ENCODE data around the gene TRIB2.

The TRIB2 gene

DNA sequence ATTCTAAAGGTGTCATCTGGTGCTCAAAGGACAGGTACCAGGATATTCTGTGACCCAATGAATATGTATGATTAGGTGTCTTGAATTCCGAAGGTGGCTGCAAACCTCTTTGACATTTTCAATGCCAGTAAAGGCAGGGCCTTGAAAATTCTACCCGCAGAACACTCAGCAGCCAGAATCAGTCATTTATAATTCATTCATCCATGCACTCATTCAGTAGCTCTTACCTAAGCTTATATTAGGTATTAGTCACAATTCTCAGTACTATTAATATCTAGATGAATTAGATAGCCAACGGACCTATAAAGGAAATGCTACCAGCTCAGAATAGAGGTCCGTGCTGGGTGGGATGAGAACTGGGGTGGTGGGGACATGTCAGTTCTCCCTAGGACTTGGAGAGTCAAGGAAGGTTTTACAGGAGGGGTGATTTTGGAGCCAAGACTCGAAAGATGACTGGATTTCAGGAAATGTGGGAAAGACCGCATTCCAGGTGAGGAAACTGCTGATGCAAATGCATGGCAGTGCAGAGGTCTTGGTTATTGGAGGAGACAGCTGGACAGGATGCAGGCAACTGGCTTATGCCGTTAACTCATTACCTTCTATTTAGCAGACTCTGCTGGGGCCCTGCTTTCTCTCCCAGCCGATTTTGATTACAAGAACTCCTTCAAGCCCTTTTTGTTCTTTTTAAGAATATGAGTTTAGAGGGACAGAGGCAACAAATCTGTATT, 7.2 kb downstream of the TRIB2 start:
- CTCF ChIA-PET = interaction anchor here (1.3 kb wide), 1 partner anchor 207 kb away, joined by 3 read pairs; no protein-coding TSS in a partner anchor
- WGBS (ENCODE audit: insufficient coverage) = 97% methylated on average over 6 of the region's 8 CpGs
- Histone ChIP-seq H3K36me3 (ENCODE audit: control insufficient read depth in 4 of 4, insufficient read depth in 4 of 4, low read length in 3 of 4) (no peaks in the 10 kb centered on the region), H3K4me3 (ENCODE audit: control insufficient read depth in 1 of 7, extremely low read depth in 1 of 7, insufficient read depth in 4 of 7, low read depth in 2 of 7, low read length in 6 of 7) (no peak overlapping the region), H3K4me1 (ENCODE audit: control extremely low read depth in 1 of 4, control insufficient read depth in 4 of 4, insufficient read depth in 4 of 4, low read length in 3 of 4) (peaks cover under 1 to 18% (median 9%) of the 10 kb centered on the region in 4 experiments), H3K9me3 (ENCODE audit: control extremely low read depth in 1 of 5, control insufficient read depth in 4 of 5, insufficient read depth in 2 of 5, low read depth in 1 of 5, low read length in 4 of 5) (no peaks in the 10 kb centered on the region), H3K27ac (ENCODE audit: insufficient read depth in 1 of 2, low read depth in 1 of 2, low read length in 2 of 2, poor library complexity in 1 of 2, severe bottlenecking in 2 of 2) (no peak overlapping the region), H3K27me3 (replicated peaks in 2 of 5; ENCODE audit: control insufficient read depth in 4 of 5, insufficient read depth in 5 of 5, low read length in 4 of 5) (peaks cover 0 to 56% (median 21%) of the 10 kb centered on the region in 5 experiments)
- POLR2A ChIA-PET = no interaction called here
- DNase-seq = no peak

DNA sequence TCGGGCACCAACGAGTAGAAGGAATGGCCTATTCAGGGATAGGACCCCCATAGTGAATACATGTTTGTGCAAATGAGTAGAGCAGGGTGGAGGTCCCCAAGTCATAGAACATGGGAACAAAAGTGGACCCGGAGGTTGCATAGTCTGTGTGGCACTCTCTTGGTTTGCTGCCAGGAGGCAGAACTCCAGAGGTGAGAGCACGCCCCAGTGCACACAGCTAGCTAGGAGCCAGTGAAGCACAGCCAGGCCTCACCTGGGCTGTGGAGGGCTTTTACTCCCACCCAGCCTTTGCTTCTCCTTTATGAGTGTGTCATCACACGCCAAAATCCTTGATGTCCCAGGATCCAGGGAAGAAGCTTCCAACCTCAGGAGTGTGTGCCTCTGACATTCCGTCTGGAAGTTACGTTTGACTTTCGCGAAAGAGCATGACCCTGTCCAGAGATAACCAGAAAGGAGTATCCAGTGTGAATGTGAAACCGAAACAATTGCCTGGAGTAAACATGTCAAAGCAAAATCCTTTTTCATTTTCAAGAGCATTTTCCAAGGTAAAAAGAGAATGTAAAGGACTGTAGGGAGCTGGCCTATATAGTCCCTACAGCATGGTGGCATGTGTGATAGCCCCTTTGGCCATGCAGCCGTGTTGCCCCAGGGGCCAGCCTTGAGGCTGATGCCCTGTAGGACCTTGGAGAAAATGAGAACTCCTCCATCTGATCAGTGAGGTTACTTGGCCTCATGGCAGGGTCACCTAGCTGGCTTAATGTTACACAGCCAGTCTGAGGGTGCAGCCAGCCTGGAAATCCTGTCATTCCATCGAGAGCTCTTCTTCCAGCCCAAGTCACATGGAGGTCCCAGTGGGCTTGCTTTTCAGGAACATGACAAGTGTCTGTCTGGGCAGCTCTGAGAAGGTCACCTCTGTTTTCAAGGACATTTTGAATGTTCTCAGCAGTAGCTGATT, 8.8 kb downstream of the TRIB2 start:
- no peaks in the 10 kb centered on the region for H3K36me3 ChIP-seq (ENCODE audit: control insufficient read depth in 4 of 4, insufficient read depth in 4 of 4, low read length in 3 of 4)
- POLR2A ChIA-PET = no interaction called here

GRCh38 chr2:12726271-12726670, 9.5 kb downstream of the TRIB2 start:
- H3K9me3 ChIP-seq (ENCODE audit: control extremely low read depth in 1 of 5, control insufficient read depth in 4 of 5, insufficient read depth in 2 of 5, low read depth in 1 of 5, low read length in 4 of 5) = no peaks in the 10 kb centered on the region

More for the DNA sequence above, 8.8 kb downstream of the TRIB2 start:
- no peak for DNase-seq
- WGBS (ENCODE audit: insufficient coverage) = 96% methylated on average over 12 of the region's 12 CpGs
- CTCF ChIA-PET = interaction anchor here (1.1 to 1.4 kb wide), 2 partner anchors 136 to 281 kb away, joined by 3 read pairs; no protein-coding TSS in a partner anchor
- Histone ChIP-seq H3K9me3 (ENCODE audit: control extremely low read depth in 1 of 5, control insufficient read depth in 4 of 5, insufficient read depth in 2 of 5, low read depth in 1 of 5, low read length in 4 of 5) (no peaks in the 10 kb centered on the region), H3K4me1 (ENCODE audit: control extremely low read depth in 1 of 4, control insufficient read depth in 4 of 4, insufficient read depth in 4 of 4, low read length in 3 of 4) (peaks cover 2 to 12% (median 7%) of the 10 kb centered on the region in 4 experiments), H3K27me3 (replicated peaks in 2 of 5; ENCODE audit: control insufficient read depth in 4 of 5, insufficient read depth in 5 of 5, low read length in 4 of 5) (peaks cover 0 to 39% (median 11%) of the 10 kb centered on the region in 5 experiments), H3K4me3 (ENCODE audit: control insufficient read depth in 1 of 7, extremely low read depth in 1 of 7, insufficient read depth in 4 of 7, low read depth in 2 of 7, low read length in 6 of 7) (no peak overlapping the region), H3K27ac (ENCODE audit: insufficient read depth in 1 of 2, low read depth in 1 of 2, low read length in 2 of 2, poor library complexity in 1 of 2, severe bottlenecking in 2 of 2) (no peak overlapping the region)

GRCh38 chr2:12727065-12727464, 10.3 kb downstream of the TRIB2 start:
- H3K4me1 ChIP-seq (ENCODE audit: control extremely low read depth in 1 of 4, control insufficient read depth in 4 of 4, insufficient read depth in 4 of 4, low read length in 3 of 4) = peaks cover 2 to 12% (median 7%) of the 10 kb centered on the region in 4 experiments
- no peak overlapping the region for H3K27ac ChIP-seq (ENCODE audit: insufficient read depth in 1 of 2, low read depth in 1 of 2, low read length in 2 of 2, poor library complexity in 1 of 2, severe bottlenecking in 2 of 2)
- H3K36me3 ChIP-seq (ENCODE audit: control insufficient read depth in 4 of 4, insufficient read depth in 4 of 4, low read length in 3 of 4) = no peaks in the 10 kb centered on the region
- ChIA-PET CTCF (no interaction called here), POLR2A (no interaction called here)
- WGBS (ENCODE audit: insufficient coverage) = 96% methylated on average over 4 of the region's 6 CpGs
- no peak for DNase-seq
- H3K27me3 ChIP-seq (replicated peaks in 2 of 5; ENCODE audit: control insufficient read depth in 4 of 5, insufficient read depth in 5 of 5, low read length in 4 of 5) = peaks cover 0 to 24% (median 7%) of the 10 kb centered on the region in 5 experiments
- no peak overlapping the region for H3K4me3 ChIP-seq (ENCODE audit: control insufficient read depth in 1 of 7, extremely low read depth in 1 of 7, insufficient read depth in 4 of 7, low read depth in 2 of 7, low read length in 6 of 7)
- no peaks in the 10 kb centered on the region for H3K9me3 ChIP-seq (ENCODE audit: control extremely low read depth in 1 of 5, control insufficient read depth in 4 of 5, insufficient read depth in 2 of 5, low read depth in 1 of 5, low read length in 4 of 5)

More at GRCh38 chr2:12726271-12726670, 9.5 kb downstream of the TRIB2 start:
- ChIA-PET POLR2A (no interaction called here), CTCF (interaction anchor here (1.4 kb wide), 1 partner anchor 281 kb away, joined by 3 read pairs; no protein-coding TSS in a partner anchor)
- Histone ChIP-seq H3K36me3 (ENCODE audit: control insufficient read depth in 4 of 4, insufficient read depth in 4 of 4, low read length in 3 of 4) (no peaks in the 10 kb centered on the region), H3K4me1 (ENCODE audit: control extremely low read depth in 1 of 4, control insufficient read depth in 4 of 4, insufficient read depth in 4 of 4, low read length in 3 of 4) (peaks cover 2 to 12% (median 7%) of the 10 kb centered on the region in 4 experiments), H3K27ac (ENCODE audit: insufficient read depth in 1 of 2, low read depth in 1 of 2, low read length in 2 of 2, poor library complexity in 1 of 2, severe bottlenecking in 2 of 2) (no peak overlapping the region), H3K4me3 (ENCODE audit: control insufficient read depth in 1 of 7, extremely low read depth in 1 of 7, insufficient read depth in 4 of 7, low read depth in 2 of 7, low read length in 6 of 7) (no peak overlapping the region), H3K27me3 (replicated peaks in 2 of 5; ENCODE audit: control insufficient read depth in 4 of 5, insufficient read depth in 5 of 5, low read length in 4 of 5) (peaks cover 0 to 32% (median 11%) of the 10 kb centered on the region in 5 experiments)
- peak in 1 of 3 donors; percentile 45 for DNase-seq
- WGBS (ENCODE audit: insufficient coverage) = no CpG with 5 or more reads among the region's 2 CpGs

- 82% methylated on average over 5 of the region's 5 CpGs for WGBS (ENCODE audit: insufficient coverage)
- no peak for DNase-seq
- H3K27ac ChIP-seq (ENCODE audit: insufficient read depth in 1 of 2, low read depth in 1 of 2, low read length in 2 of 2, poor library complexity in 1 of 2, severe bottlenecking in 2 of 2) = no peak overlapping the region
- peaks cover 0 to 20% (median 7%) of the 10 kb centered on the region in 5 experiments for H3K27me3 ChIP-seq (replicated peaks in 2 of 5; ENCODE audit: control insufficient read depth in 4 of 5, insufficient read depth in 5 of 5, low read length in 4 of 5)
- POLR2A ChIA-PET = no interaction called here
- H3K4me3 ChIP-seq (ENCODE audit: control insufficient read depth in 1 of 7, extremely low read depth in 1 of 7, insufficient read depth in 4 of 7, low read depth in 2 of 7, low read length in 6 of 7) = no peak overlapping the region
- CTCF ChIA-PET = no interaction called here
- no peaks in the 10 kb centered on the region for H3K9me3 ChIP-seq (ENCODE audit: control extremely low read depth in 1 of 5, control insufficient read depth in 4 of 5, insufficient read depth in 2 of 5, low read depth in 1 of 5, low read length in 4 of 5)
- no peaks in the 10 kb centered on the region for H3K36me3 ChIP-seq (ENCODE audit: control insufficient read depth in 4 of 4, insufficient read depth in 4 of 4, low read length in 3 of 4)
- H3K4me1 ChIP-seq (ENCODE audit: control extremely low read depth in 1 of 4, control insufficient read depth in 4 of 4, insufficient read depth in 4 of 4, low read length in 3 of 4) = peaks cover 2 to 12% (median 7%) of the 10 kb centered on the region in 4 experiments
These were observed 10.9 kb downstream of the TRIB2 start for GRCh38 chr2:12727641-12728040.

DNA sequence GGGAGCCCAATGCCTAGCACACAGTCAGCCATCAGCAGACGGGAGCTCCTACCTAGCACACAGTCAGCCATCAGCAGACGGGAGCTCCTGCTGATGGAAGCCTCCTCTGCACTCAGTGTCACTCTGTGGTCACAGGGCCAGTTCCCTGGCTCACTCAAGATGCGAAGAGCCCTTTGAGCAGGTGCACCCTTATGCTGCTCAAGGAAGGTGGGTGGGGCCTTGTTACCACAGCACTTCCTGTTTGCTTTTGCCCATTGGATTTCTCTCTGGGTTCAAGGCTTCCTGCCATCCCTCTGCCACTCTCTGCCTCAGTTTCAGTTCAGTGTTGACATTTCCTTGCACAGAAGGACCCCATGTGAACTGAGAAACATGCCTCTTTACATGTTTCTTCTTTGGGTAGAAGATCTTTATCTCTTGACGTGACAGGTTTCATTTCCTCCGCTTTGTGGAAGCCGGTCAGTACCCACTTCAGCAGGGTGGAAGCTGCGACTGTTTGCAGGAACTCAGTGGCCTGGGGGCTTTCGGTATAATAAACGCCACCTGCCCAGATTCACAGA, 11.6 kb downstream of the TRIB2 start:
- ChIA-PET POLR2A (no interaction called here), CTCF (interaction anchor here (1.0 to 1.2 kb wide), 2 partner anchors 10 to 203 kb away, joined by 3 read pairs; no protein-coding TSS in a partner anchor)
- Histone ChIP-seq H3K4me3 (ENCODE audit: control insufficient read depth in 1 of 7, extremely low read depth in 1 of 7, insufficient read depth in 4 of 7, low read depth in 2 of 7, low read length in 6 of 7) (no peak overlapping the region), H3K4me1 (ENCODE audit: control extremely low read depth in 1 of 4, control insufficient read depth in 4 of 4, insufficient read depth in 4 of 4, low read length in 3 of 4) (peaks cover 2 to 12% (median 7%) of the 10 kb centered on the region in 4 experiments), H3K9me3 (ENCODE audit: control extremely low read depth in 1 of 5, control insufficient read depth in 4 of 5, insufficient read depth in 2 of 5, low read depth in 1 of 5, low read length in 4 of 5) (no peaks in the 10 kb centered on the region), H3K36me3 (ENCODE audit: control insufficient read depth in 4 of 4, insufficient read depth in 4 of 4, low read length in 3 of 4) (no peaks in the 10 kb centered on the region), H3K27ac (ENCODE audit: insufficient read depth in 1 of 2, low read depth in 1 of 2, low read length in 2 of 2, poor library complexity in 1 of 2, severe bottlenecking in 2 of 2) (no peak overlapping the region), H3K27me3 (replicated peaks in 2 of 5; ENCODE audit: control insufficient read depth in 4 of 5, insufficient read depth in 5 of 5, low read length in 4 of 5) (peaks cover 0 to 15% (median 2%) of the 10 kb centered on the region in 5 experiments)
- 34% methylated on average over 9 of the region's 9 CpGs for WGBS (ENCODE audit: insufficient coverage)
- peak in 1 of 3 donors; percentile 45 for DNase-seq
